ENCODE data around the gene AGXT2. TPM values are rescaled to one million over a fixed set of nuclear protein-coding genes. Genes with fewer than 3 reads are reported as not detected.

The AGXT2 gene
- polyA plus RNA-seq, 4 donors, result 0.31 to 47.0 (median 0.96) TPM

GRCh38 chr5:35026280-35026840, 21.4 kb downstream of the AGXT2 start:
- Histone ChIP-seq H3K4me1 (ENCODE audit: control insufficient read depth in 3 of 3, insufficient read depth in 2 of 3, low read depth in 1 of 3, low read length in 2 of 3) (peaks cover 0 to 24% (median 0%) of the 10 kb centered on the region in 3 donors), H3K27me3 (ENCODE audit: control insufficient read depth in 3 of 3, insufficient read depth in 3 of 3, low read length in 3 of 3) (no peaks in the 10 kb centered on the region), H3K36me3 (ENCODE audit: control insufficient read depth in 3 of 3, insufficient read depth in 2 of 3, low read depth in 1 of 3, low read length in 3 of 3) (no peaks in the 10 kb centered on the region), H3K9me3 (ENCODE audit: control insufficient read depth in 2 of 2, insufficient read depth in 1 of 2, low read depth in 1 of 2, low read length in 1 of 2) (no peaks in the 10 kb centered on the region), H3K27ac (ENCODE audit: low read depth in 1 of 3, low read length in 2 of 3) (no peak overlapping the region), H3K4me3 (ENCODE audit: low read depth in 1 of 3, low read length in 3 of 3) (no peak overlapping the region)
- FAIRE-seq, result no peak
- peak; percentile 21 to 68 for DNase-seq
- 12 to 44% (median 20%) methylated on average over 5 of the region's 5 CpGs for WGBS, 3 donors

- no peaks in the 10 kb centered on the region for H3K27me3 ChIP-seq (ENCODE audit: control insufficient read depth in 3 of 3, insufficient read depth in 3 of 3, low read length in 3 of 3)
- DNase-seq (no peak), FAIRE-seq (no peak)
- peaks cover 0 to 24% (median 0%) of the 10 kb centered on the region in 3 donors for H3K4me1 ChIP-seq (ENCODE audit: control insufficient read depth in 3 of 3, insufficient read depth in 2 of 3, low read depth in 1 of 3, low read length in 2 of 3)
- no peak overlapping the region for H3K4me3 ChIP-seq (ENCODE audit: low read depth in 1 of 3, low read length in 3 of 3)
- no peaks in the 10 kb centered on the region for H3K36me3 ChIP-seq (ENCODE audit: control insufficient read depth in 3 of 3, insufficient read depth in 2 of 3, low read depth in 1 of 3, low read length in 3 of 3)
- no peaks in the 10 kb centered on the region for H3K9me3 ChIP-seq (ENCODE audit: control insufficient read depth in 2 of 2, insufficient read depth in 1 of 2, low read depth in 1 of 2, low read length in 1 of 2)
- H3K27ac ChIP-seq (ENCODE audit: low read depth in 1 of 3, low read length in 2 of 3), result no peak overlapping the region
- WGBS, 3 donors, result 89 to 93% (median 91%) methylated on average over 10 of the region's 10 CpGs
Observed at GRCh38 chr5:35024911-35025510, 22.7 kb downstream of the AGXT2 start.

GRCh38 chr5:35023391-35024178, 24.2 kb downstream of the AGXT2 start:
- peak overlapping the region in 1 of 3 donors; percentile 57 for H3K27ac ChIP-seq (ENCODE audit: low read depth in 1 of 3, low read length in 2 of 3)
- no peaks in the 10 kb centered on the region for H3K9me3 ChIP-seq (ENCODE audit: control insufficient read depth in 2 of 2, insufficient read depth in 1 of 2, low read depth in 1 of 2, low read length in 1 of 2)
- DNase-seq, result peak; percentile 17 to 75
- FAIRE-seq, result no peak
- H3K27me3 ChIP-seq (ENCODE audit: control insufficient read depth in 3 of 3, insufficient read depth in 3 of 3, low read length in 3 of 3), result no peaks in the 10 kb centered on the region
- H3K4me1 ChIP-seq (ENCODE audit: control insufficient read depth in 3 of 3, insufficient read depth in 2 of 3, low read depth in 1 of 3, low read length in 2 of 3), result peaks cover 0 to 24% (median 0%) of the 10 kb centered on the region in 3 donors
- no peaks in the 10 kb centered on the region for H3K36me3 ChIP-seq (ENCODE audit: control insufficient read depth in 3 of 3, insufficient read depth in 2 of 3, low read depth in 1 of 3, low read length in 3 of 3)
- 64 to 77% (median 70%) methylated on average over 7 of the region's 7 CpGs for WGBS, 3 donors
- no peak overlapping the region for H3K4me3 ChIP-seq (ENCODE audit: low read depth in 1 of 3, low read length in 3 of 3)

DNA sequence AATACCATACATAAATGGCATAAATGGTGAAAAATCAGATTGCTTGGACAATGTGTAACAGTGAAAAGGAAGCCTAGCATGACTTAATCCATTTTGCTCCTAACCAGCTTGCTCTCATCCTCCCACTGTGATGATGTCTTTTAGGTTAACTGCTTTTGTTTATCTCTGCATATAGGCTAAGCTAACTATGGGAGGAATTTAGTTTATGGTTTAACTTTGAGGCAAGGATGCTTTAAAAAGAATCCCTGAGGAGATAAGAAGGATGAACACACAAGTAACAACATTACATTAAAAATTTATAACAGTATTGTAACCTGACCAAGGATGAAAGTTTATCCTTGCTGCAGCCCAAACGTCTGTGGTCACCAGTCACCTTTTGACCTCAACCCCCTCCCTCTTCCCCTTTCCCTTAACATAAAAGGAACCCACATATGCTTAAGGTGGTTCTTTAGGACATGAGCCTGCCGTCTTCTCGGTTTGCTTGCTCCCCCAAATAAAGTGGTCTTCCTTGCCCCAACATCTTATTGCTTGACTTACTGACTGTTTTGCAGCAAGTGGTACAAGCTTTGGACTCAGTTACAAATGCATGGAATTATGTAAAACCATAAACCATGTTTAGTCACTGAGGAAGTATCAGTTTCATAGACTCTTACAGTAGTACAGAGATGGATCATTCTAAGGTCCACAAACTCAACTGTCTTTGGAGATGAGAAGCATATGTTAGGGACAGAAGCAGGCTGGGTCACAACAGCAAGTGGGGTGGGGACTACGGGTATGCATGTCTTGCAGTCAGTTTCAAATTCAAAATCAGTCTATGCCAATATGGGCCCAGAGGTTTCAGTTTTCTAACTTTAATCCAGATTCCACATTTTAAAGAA, 31.3 kb downstream of the AGXT2 start:
- FAIRE-seq, result no peak
- H3K36me3 ChIP-seq (ENCODE audit: control insufficient read depth in 3 of 3, insufficient read depth in 2 of 3, low read depth in 1 of 3, low read length in 3 of 3), result no peaks in the 10 kb centered on the region
- no peak overlapping the region for H3K4me3 ChIP-seq (ENCODE audit: low read depth in 1 of 3, low read length in 3 of 3)
- no peak for DNase-seq
- H3K9me3 ChIP-seq (ENCODE audit: control insufficient read depth in 2 of 2, insufficient read depth in 1 of 2, low read depth in 1 of 2, low read length in 1 of 2), result no peaks in the 10 kb centered on the region
- H3K27ac ChIP-seq (ENCODE audit: low read depth in 1 of 3, low read length in 2 of 3), result no peak overlapping the region
- no peaks in the 10 kb centered on the region for H3K4me1 ChIP-seq (ENCODE audit: control insufficient read depth in 3 of 3, insufficient read depth in 2 of 3, low read depth in 1 of 3, low read length in 2 of 3)
- 37 to 58% (median 45%) methylated on average over 4 of the region's 4 CpGs for WGBS, 3 donors
- no peaks in the 10 kb centered on the region for H3K27me3 ChIP-seq (ENCODE audit: control insufficient read depth in 3 of 3, insufficient read depth in 3 of 3, low read length in 3 of 3)

DNA sequence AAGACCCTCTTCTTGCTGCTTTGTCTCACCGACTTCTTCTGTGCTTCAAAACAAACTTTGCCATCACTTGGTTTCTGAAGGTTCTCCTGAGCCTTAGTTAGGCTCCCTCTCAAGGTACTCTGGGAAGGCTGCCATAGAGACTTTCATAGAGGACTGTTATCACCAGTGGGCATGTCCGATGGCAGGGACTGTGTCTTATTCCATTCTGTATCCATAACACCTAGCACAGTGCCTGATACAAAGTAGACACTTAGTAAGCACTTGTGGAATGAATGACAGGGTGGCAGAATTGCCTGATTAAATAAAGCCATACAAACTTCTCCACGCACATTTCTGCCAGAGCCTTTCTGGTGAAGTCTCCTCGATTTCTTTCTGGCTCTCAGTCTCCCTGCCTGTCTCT, 32.7 kb downstream of the AGXT2 start:
- Histone ChIP-seq H3K4me1 (ENCODE audit: control insufficient read depth in 3 of 3, insufficient read depth in 2 of 3, low read depth in 1 of 3, low read length in 2 of 3) (no peaks in the 10 kb centered on the region), H3K4me3 (ENCODE audit: low read depth in 1 of 3, low read length in 3 of 3) (no peak overlapping the region), H3K9me3 (ENCODE audit: control insufficient read depth in 2 of 2, insufficient read depth in 1 of 2, low read depth in 1 of 2, low read length in 1 of 2) (no peaks in the 10 kb centered on the region), H3K27ac (ENCODE audit: low read depth in 1 of 3, low read length in 2 of 3) (no peak overlapping the region), H3K36me3 (ENCODE audit: control insufficient read depth in 3 of 3, insufficient read depth in 2 of 3, low read depth in 1 of 3, low read length in 3 of 3) (no peaks in the 10 kb centered on the region), H3K27me3 (ENCODE audit: control insufficient read depth in 3 of 3, insufficient read depth in 3 of 3, low read length in 3 of 3) (no peaks in the 10 kb centered on the region)
- 62 to 84% (median 68%) methylated on average over 4 of the region's 4 CpGs for WGBS, 3 donors
- FAIRE-seq (no peak), DNase-seq (no peak)

DNA sequence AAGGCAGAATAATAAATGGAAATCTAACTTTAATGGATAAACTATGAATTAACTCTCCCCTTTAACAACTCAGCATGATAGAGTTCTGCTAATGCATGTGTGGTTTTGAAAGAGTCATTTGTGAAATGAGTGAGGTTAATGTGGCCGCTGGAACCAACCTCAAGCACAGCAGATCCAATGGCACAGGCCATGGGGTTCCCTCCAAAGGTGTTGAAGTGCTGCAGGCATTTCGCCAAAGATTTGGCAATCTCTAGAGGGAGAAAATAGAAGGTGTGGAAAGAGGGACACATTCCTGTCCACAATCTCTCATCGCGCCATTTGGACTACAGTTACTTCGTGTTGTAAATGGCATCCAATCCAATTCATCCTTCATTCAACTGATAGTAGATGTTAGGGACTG, 35.0 kb downstream of the AGXT2 start:
- Histone ChIP-seq H3K27me3 (ENCODE audit: control insufficient read depth in 3 of 3, insufficient read depth in 3 of 3, low read length in 3 of 3) (no peaks in the 10 kb centered on the region), H3K4me3 (ENCODE audit: low read depth in 1 of 3, low read length in 3 of 3) (no peak overlapping the region), H3K9me3 (ENCODE audit: control insufficient read depth in 2 of 2, insufficient read depth in 1 of 2, low read depth in 1 of 2, low read length in 1 of 2) (no peaks in the 10 kb centered on the region), H3K36me3 (ENCODE audit: control insufficient read depth in 3 of 3, insufficient read depth in 2 of 3, low read depth in 1 of 3, low read length in 3 of 3) (no peaks in the 10 kb centered on the region), H3K4me1 (ENCODE audit: control insufficient read depth in 3 of 3, insufficient read depth in 2 of 3, low read depth in 1 of 3, low read length in 2 of 3) (no peaks in the 10 kb centered on the region), H3K27ac (ENCODE audit: low read depth in 1 of 3, low read length in 2 of 3) (no peak overlapping the region)
- DNase-seq (no peak), FAIRE-seq (no peak)
- WGBS, 3 donors, result 89 to 92% (median 92%) methylated on average over 5 of the region's 5 CpGs

- no peak overlapping the region for H3K4me3 ChIP-seq (ENCODE audit: low read depth in 1 of 3, low read length in 3 of 3)
- no peak overlapping the region for H3K27ac ChIP-seq (ENCODE audit: low read depth in 1 of 3, low read length in 2 of 3)
- FAIRE-seq (no peak), DNase-seq (no peak)
- 81 to 89% (median 87%) methylated on average over 3 of the region's 3 CpGs for WGBS, 3 donors
- no peaks in the 10 kb centered on the region for H3K27me3 ChIP-seq (ENCODE audit: control insufficient read depth in 3 of 3, insufficient read depth in 3 of 3, low read length in 3 of 3)
- H3K9me3 ChIP-seq (ENCODE audit: control insufficient read depth in 2 of 2, insufficient read depth in 1 of 2, low read depth in 1 of 2, low read length in 1 of 2), result no peaks in the 10 kb centered on the region
- H3K4me1 ChIP-seq (ENCODE audit: control insufficient read depth in 3 of 3, insufficient read depth in 2 of 3, low read depth in 1 of 3, low read length in 2 of 3), result no peaks in the 10 kb centered on the region
- H3K36me3 ChIP-seq (ENCODE audit: control insufficient read depth in 3 of 3, insufficient read depth in 2 of 3, low read depth in 1 of 3, low read length in 3 of 3), result no peaks in the 10 kb centered on the region
Observed at GRCh38 chr5:35012365-35012764, 35.4 kb downstream of the AGXT2 start.

DNA sequence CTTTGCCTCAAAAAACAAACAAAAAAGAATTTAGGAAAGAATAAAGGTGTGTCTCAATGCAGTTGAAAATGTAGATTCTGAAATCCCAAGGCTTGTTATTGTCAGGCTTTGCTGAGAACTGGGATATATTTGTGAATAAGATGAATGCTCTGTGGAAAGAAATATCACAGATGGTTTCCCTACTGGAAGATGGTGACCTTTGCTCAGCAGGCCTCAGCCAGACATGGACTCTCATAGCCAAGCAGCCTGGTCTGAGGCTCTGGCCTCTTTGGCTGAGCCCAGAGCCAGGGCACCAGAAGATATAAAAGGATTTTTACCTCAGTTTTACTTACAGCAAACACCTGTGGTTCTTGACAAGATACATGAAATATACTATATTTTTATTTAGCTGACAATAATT, 37.1 kb downstream of the AGXT2 start:
- no peaks in the 10 kb centered on the region for H3K36me3 ChIP-seq (ENCODE audit: control insufficient read depth in 3 of 3, insufficient read depth in 2 of 3, low read depth in 1 of 3, low read length in 3 of 3)
- H3K4me1 ChIP-seq (ENCODE audit: control insufficient read depth in 3 of 3, insufficient read depth in 2 of 3, low read depth in 1 of 3, low read length in 2 of 3), result no peaks in the 10 kb centered on the region
- no peaks in the 10 kb centered on the region for H3K27me3 ChIP-seq (ENCODE audit: control insufficient read depth in 3 of 3, insufficient read depth in 3 of 3, low read length in 3 of 3)
- no peak overlapping the region for H3K27ac ChIP-seq (ENCODE audit: low read depth in 1 of 3, low read length in 2 of 3)
- DNase-seq (no peak), FAIRE-seq (no peak)
- H3K9me3 ChIP-seq (ENCODE audit: control insufficient read depth in 2 of 2, insufficient read depth in 1 of 2, low read depth in 1 of 2, low read length in 1 of 2), result no peaks in the 10 kb centered on the region
- no peak overlapping the region for H3K4me3 ChIP-seq (ENCODE audit: low read depth in 1 of 3, low read length in 3 of 3)

All from small intestine (tissue), 7 donors.